Fibroblast of the aortic adventitia (primary cell): Measurements from ENCODE around the gene TRIM34. TPM values are rescaled to one million over a fixed set of nuclear protein-coding genes. Genes with fewer than 3 reads are reported as not detected.
"Not testable (repeated sequence)": the region's sequence is repeated elsewhere in the genome, so short reads cannot be mapped to it uniquely, and the experiment has no call there.

Experiments used
- DNase-seq: peaks from one replicate; pipeline ENCODE4 v3.0.0-alpha.2; 2010; ENCODE audit warnings: low read depth
- H3K4me3 ChIP-seq: 2 replicates; pipeline ENCODE4 v1.5.1; 2011; ENCODE audit warnings: low read depth, mild to moderate bottlenecking, control low read depth, low read length, moderate library complexity
- total RNA-seq: library from RNA; depleted of rRNA; stranded (reverse); fragments of >200 nt; gene quantifications from 2 replicates; pipeline ENCODE4 v1.2.3, GENCODE V29; 2012; ENCODE audit warnings: low replicate concordance
- TF ChIP-seq, protein P1 (sequence below): IDR thresholded peaks from 2 replicates; pipeline ENCODE4 v1.5.1; 2011; ENCODE audit warnings: mild to moderate bottlenecking, low read length, control low read depth, inconsistent platforms; ENCODE audit not compliant: insufficient read depth

TRIM34 gene
- total RNA-seq, 1 donor, result 15.5 TPM

DNA sequence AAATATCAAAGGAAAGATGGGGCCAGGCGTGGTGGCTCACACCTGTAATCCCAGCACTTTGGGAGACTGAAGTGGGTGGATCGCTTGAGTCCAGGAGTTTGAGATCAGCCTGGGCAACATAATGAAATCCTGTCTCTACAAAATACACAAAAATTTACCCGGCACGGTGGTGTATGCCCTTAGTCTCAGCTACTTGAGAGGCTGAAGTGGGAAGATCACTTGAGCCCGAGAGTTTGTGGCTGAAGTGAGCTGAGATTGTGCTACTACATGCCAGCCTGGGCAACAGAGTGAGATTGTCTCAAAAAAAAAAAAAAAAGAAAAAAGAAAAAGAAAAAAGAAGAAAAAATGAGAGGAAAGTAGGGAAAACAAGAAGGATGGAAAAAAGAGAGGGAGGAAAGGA is 32.2 kb upstream of the TRIM34 start:
- TF ChIP-seq, protein P1, sequence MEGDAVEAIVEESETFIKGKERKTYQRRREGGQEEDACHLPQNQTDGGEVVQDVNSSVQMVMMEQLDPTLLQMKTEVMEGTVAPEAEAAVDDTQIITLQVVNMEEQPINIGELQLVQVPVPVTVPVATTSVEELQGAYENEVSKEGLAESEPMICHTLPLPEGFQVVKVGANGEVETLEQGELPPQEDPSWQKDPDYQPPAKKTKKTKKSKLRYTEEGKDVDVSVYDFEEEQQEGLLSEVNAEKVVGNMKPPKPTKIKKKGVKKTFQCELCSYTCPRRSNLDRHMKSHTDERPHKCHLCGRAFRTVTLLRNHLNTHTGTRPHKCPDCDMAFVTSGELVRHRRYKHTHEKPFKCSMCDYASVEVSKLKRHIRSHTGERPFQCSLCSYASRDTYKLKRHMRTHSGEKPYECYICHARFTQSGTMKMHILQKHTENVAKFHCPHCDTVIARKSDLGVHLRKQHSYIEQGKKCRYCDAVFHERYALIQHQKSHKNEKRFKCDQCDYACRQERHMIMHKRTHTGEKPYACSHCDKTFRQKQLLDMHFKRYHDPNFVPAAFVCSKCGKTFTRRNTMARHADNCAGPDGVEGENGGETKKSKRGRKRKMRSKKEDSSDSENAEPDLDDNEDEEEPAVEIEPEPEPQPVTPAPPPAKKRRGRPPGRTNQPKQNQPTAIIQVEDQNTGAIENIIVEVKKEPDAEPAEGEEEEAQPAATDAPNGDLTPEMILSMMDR, result no peak
- H3K4me3 ChIP-seq, result no peak overlapping the region
- DNase-seq, result no peak

DNA sequence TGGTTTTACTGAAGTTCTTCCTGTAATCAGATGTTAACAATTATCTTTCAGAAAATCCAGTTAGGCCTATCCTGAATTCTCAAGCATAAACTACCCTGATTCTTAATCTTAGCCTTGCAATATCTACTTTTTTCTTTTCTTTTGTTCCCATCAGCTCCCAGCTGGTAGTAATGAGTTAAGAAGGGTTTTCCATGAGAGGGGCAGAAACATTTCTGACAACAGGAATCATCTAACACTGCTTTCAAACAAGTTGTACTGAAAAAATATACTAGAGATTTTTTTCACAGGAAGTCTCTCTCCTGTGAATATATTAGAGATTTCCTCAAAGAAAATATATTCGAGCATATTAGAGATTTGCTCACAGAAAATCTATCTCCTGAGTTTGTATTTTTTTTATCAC is 31.7 kb upstream of the TRIM34 start:
- TF ChIP-seq, protein P1, result no peak
- no peak overlapping the region for H3K4me3 ChIP-seq
- DNase-seq, result no peak

DNA sequence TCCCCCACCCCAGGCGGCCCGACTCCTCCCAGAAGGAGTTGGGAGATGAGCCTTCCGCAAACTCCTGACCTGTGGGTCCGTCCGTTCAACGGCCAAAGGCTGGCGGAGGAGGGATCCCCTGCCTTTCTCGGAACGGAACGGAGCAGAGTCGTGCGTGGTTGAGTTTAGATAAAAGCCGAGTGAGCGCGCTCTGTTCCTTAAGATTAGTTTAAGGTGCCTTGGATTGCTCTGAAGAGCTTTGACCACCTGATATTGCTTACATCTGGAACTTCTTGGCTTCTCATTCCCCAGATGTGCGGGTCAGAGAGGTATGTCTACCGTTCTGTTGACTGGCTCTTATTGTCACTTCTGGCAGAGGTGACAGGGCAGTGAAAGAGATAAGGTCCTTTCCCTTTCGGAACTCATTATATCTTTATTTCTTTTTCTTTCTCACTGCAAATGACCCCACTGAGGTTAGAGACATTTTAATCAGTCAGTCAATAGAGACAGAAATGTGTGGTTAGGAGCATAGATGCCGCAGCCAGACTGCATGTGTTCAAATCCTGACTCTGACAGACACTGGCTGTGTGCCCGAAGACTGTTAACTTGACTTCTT is 28.1 kb upstream of the TRIM34 start, which contains the start of gene TRIM6:
Gene TRIM6 (plus strand): TSS at position 31 of the 595 bp plus-strand sequence. CDS start 261 bp downstream, at position 292.
- peak within 1 kb of the TSS; percentile 68 for H3K4me3 ChIP-seq
- TF ChIP-seq, protein P1, result no peak
- peak; percentile 38 for DNase-seq

DNA sequence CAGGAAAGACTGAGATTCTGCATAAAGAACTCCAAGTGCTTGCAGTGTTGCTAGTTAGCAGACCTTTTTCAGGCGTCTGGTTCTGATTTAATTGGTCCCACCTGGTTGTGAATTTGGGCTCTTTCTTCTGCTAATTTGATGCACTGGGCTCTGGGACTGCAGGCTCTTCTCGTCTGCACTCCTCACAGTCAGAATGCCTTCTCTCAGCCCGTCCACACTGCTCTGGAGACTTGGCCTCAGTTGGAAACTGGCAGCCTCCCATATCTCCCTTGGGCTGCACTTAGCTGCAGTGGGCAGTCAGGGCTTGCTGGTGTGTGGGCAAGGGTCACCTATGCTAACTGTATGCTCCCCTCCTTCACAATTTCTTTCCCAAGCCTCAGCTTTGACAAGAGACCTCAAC is 26.8 kb upstream of the TRIM34 start:
- no peak for DNase-seq
- H3K4me3 ChIP-seq, result peak overlapping the region; percentile 26
- TF ChIP-seq, protein P1, result no peak

DNA sequence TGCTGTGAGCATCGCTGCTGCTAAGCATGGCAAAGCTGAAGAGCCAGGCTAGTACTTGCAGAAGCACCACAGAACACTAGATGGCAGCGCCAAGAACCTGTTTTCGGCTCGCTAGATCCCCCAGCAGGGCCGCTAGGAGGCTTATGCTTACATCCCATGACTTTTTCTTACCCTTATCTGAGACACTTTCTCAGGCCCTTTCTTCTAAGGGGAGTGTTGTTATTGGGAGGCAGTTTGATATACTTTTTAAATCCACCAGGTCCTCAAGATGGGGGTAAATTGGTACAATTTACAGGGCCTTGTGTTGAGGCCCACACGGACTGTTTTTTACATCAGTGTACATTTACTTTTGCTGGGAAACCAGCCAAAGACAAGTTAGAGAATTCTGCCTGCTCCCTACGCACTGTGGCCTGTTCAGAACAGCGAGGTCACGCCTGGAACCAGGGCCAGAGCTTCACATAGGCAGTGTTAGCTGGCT is 24.4 kb upstream of the TRIM34 start:
- TF ChIP-seq, protein P1, result peak; percentile 98
- peak; percentile 94 for DNase-seq
- no peak overlapping the region for H3K4me3 ChIP-seq

DNA sequence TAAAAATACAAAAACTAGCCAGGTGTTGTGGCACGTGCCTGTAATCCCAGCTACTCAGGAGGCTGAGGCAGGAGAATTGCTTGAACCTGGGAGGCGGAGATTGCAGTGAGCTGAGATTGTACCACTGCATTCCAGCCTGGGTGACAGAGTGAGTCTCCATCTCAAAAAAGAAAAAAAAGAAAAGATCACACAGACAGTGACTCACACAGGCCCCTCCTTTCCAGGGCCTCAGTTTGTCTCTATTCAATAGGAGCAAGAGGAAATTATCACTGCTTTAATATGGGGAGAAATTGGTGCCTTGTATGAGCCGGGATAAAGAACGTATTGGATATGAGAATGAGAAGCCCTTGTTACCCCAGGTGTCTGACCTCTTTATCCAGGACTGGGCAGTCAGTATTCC is 22.0 kb upstream of the TRIM34 start:
- not testable (repeated sequence) for DNase-seq

DNA sequence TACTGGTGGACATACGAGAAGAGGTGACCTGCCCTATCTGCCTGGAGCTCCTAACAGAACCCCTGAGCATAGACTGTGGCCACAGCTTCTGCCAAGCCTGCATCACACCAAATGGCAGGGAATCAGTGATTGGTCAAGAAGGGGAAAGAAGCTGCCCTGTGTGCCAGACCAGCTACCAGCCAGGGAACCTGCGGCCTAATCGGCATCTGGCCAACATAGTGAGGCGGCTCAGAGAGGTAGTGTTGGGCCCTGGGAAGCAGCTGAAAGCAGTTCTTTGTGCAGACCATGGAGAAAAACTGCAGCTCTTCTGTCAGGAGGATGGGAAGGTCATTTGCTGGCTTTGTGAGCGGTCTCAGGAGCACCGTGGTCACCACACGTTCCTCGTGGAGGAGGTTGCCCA is 21.5 kb upstream of the TRIM34 start:
- H3K4me3 ChIP-seq, result no peak overlapping the region
- TF ChIP-seq, protein P1, result no peak
- no peak for DNase-seq

More for the DNA sequence above, 22.0 kb upstream of the TRIM34 start:
- H3K4me3 ChIP-seq, result not testable (repeated sequence)
